Measurements from ENCODE around the gene OOEP.
"Not testable (repeated sequence)": the region's sequence is repeated elsewhere in the genome, so short reads cannot be mapped to it uniquely, and the experiment has no call there.

Gene OOEP

DNA sequence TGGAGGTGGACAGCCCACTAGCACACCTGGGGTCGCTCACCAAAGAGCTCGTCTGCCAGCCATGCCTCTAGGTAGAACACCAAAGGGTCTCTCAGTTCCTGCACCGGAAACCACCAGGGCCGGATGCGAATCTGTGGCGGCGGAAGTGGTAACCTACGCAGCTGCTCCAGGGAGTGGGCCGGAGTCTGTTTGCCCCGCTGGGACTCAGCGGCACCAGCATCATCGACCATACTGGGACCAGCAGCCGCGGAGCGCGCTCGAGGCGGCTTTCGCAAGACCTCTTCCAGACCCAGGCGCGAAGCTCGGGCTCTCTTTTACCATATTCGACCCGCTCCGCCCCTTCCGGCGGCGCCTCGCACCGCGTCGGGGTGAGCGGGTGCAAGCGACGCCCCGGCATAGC lies at the start of gene OOEP:
Gene OOEP, minus strand, starts transcription at position 335 of the 400 bp plus-strand sequence. Its CDS starts 105 bp downstream, at position 230.
- DNase-seq = no peak

DNA sequence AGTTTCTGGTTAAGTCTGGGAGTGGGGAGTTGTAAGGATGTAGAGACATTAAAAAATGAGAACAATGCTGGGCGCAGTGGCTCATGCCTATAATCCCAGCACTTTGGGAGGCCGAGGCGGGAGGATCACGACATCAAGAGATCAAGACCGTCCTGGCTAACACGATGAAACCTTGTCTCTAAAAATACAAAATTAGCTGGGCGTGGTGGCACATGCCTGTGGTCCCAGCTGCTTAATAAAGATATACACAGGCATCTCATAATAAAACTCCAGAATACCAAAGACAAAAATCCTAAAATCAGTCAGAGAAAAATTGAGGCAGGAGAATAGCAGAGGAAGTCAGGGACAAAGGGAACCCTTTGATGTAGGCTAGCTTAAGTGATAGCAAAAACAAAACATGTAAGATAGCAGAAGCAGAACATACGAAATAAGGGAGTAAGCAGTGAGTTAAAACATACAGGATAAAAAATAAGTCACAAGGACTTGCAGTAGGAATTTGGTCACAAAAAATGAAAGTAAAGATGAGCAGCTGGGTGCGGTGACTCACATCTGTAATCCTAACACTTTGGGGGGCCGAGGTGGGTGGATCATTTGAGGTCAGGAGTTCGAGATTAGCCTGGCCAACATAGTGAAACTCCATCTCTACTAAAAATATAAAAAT lies 48.5 kb upstream of the OOEP start:
- DNase-seq = no peak

DNA sequence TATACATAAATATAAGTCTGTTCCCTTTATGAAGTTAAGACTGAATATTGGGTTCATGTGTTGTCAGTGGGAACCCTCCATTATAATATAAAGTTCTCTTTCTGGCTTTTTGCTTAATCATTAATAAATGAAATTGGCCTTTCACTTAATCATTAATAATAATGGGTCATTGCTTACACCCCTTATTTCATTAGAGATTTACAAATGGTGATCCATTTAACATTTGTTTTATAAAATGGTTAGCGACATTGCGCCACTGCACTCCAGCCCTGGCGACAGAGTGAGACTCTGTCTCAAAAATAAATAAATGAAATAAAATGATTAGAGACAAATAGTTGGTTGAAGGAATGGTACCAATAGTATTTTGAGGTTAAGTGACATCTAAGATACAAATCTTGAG lies 43.4 kb upstream of the OOEP start:
- no peak for DNase-seq

DNA sequence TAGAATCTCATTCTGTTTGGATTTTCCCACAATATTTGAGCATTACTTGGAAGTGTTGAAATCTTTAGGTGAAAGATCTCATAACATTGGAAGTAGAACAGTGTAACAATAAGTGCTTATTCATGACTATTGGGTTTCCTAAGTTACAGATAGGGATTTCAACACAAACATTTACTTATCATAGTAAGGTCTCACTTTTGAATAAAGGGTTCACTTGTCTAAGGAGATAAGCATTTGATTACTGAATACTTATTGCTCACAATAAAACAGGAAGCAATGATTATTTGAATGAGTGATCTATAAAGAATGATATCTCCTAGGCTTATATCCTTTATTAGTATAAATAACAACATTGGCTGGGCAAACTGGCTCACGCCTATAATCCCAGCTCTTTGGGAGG lies 39.7 kb upstream of the OOEP start:
- no peak for DNase-seq

DNA sequence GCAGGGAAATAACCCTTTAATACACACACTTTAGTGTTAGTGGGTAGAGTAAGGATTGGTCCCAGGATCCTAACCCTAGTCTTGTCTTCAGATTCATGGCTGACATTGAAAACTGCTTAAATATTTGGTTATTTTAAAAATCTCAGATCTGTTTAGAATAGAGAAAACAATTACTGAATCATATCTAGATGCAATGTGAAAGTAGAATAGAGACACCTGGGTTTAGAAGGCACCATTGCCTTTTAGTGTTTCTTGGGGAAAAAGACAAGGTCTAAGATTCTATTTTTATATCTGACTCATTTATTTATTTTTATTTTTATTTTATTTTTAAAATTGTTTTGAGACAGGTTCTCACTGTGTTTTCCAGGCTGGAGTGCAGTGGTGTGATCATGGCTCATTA lies 31.0 kb upstream of the OOEP start:
- no peak for DNase-seq

DNA sequence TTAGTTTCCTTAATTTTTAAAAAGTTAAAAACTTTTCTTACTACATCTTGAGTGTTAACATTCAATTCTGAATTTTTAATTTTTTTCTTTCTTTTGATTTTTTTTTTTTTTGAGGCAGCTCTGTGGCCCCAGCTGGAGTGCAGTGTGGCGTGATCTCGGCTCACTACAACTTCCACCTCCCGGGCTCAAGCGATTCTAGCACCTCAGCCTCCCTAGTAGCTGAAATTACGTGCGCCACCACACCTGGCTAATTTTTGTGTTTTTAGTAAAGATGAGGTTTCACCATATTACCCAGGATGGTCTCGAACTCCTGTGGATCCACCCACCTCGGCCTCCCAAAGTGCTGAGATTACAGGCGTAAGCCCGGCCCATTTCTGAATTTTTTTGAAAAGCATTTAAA lies 26.2 kb upstream of the OOEP start:
- DNase-seq = no peak

DNA sequence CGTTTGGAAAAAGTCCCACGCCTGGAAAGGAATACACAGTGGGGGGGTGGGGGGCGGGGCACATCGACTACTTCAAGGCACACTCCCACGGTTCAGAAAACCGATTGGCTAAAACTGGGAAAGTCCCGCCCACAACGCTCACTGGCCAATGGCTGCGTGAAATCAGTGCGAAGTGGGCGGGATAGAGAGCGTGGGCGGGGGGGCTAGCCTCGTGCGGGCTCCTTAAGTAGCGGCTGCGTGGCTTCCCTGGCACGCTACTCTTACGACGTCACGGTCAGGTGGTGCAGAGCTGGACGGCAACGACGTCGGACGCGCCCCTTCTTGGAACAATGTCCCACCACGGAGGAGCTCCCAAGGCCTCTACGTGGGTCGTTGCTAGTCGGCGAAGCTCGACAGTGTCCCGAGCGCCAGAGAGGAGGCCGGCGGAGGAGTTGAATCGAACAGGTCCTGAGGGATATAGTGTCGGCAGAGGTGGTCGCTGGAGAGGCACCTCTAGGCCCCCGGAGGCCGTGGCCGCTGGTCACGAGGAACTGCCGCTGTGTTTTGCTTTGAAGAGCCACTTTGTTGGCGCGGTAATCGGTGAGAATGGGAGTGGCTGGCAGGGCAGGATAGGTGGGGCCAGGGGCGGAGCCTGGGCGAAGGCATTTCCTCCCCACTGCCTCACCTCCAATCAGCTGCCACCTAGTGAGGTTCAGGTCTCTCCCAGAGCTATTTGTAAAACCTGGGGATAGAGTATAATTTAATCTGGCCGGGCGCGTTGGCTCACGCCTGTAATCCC lies 25.1 kb upstream of the OOEP start, which contains the start of gene DDX43:
Gene DDX43, plus strand, starts transcription at position 252 of the 778 bp plus-strand sequence. Its CDS starts 78 bp downstream, at position 330.
- DNase-seq = no peak

DNA sequence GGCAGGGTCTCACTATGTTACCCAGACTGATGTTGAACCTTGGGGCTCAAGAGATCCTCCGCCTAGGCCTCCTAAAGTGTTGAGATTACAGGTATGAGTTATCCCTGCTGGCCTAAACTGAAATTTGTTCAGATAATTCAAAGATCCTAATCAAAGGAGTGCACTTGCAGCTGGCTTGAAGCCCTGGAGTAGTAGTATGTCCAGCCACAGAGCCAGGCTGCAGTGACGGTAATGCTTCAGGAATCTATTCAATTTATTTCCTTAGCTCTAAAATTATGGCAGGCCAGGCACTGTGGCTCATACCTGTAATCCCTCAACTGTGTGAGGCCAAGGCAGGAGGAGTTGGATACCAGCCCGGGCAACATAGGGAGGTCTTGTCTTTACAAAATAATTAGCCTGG lies 23.6 kb upstream of the OOEP start:
- DNase-seq = no peak

DNA sequence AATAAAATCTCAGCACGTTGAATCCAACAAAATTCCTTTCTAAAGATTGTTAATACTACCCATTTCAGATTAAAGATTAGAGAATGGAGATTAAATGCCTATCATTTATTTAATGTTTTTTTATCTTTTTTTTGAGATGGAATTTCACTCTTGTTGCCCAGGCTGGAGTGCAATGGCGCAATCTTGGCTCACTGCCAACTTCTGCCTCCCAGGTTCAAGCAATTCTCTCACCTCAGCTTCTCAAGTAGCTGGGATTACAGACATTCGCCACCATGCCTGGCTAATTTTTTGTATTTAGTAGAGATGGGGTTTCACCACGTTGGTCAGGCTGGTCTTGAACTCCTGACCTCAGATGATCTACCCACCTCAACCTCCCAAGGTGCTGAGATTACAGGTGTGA lies 22.5 kb upstream of the OOEP start:
- not testable (repeated sequence) for DNase-seq

DNA sequence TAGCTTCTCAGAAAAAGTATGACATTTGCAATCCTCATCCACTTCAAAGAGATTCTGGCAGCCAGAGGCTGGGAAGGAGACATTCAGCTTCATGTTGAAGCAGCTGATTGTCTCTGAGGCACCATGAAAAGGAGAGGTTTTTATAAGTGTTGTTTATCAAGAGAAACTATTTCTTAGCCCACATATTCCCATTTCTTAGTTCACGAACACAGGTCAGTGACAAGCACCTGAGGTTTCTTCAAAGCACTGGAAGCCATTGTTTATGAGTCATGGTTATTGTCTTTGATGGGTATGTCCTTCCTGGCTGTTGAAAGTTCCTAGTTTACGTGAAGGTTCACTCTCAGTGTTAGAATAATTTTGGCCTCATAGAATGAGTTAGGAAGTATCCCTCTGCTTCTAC lies 22.0 kb upstream of the OOEP start:
- DNase-seq = no peak

DNA sequence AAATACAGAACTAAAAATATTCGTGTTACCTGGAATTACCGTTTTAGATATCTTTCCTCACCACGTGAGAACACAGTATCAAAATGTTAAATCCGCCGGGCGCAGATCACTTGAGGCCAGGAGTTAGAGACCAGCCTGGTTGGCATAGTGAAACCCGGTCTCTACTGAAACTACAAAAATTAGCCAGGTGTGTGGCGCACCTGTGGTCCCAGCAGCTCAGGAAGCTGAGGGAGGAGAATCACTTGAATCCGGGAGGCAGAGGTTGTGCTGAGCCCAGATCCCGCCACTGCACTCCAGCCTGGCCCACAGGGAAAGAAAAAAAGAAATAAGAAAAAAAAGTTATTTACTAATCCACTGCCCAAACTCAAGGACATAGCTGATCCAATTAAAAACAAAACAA lies 20.2 kb upstream of the OOEP start:
- no peak for DNase-seq

DNA sequence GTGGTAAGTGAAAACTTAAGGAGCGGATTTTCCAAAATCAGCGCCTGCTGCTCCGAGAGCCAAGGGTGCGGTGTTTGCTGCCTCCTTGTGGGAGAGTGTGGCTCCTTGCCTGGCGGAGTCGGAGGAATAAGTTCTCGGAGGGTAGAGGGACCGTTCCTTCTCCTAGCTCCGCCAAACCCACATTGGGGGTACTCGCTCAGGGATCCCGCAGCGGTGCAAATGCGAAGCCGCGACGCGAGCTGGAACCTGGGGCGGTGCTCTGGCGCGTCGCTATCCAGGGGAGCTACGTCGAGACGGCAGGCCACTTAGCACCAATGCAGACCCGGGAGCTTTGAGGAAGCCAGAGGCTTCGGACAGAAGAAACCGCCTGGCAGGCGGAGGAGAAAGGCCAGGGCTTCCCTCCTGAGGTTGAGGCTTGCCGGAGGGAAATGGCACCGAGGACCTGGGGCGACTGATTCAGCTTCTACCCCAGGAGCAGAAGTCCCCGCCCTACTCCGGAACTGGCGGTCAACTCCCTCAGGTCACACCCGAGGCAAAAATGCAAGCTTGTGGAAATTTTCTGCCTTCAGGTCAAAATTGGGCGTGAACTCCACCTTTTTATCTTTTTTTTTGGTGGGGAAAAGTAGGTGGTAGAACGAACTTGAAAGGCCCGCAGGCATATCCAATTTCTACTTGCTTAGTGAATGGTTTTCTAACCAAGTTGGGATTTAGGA lies 19.3 kb upstream of the OOEP start:
- DNase-seq = no peak

DNA sequence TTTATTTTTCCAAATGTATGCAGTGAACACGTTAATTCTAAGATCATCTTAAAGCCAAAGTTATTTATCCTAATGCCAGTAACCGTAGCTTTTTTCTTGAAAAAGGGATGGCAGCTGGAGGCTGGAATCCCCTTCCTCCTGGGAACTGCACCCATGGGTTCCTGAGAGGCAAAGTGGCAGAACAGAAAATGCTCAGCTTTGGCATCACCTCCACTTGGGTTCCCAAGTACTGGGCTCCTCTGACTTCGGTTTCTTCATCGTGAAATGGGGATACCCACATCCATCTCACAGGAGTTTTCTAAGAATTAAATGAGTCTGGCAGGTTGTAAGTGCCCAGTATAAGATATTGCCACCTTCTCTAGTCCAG lies 18.7 kb upstream of the OOEP start:
- no peak for DNase-seq

DNA sequence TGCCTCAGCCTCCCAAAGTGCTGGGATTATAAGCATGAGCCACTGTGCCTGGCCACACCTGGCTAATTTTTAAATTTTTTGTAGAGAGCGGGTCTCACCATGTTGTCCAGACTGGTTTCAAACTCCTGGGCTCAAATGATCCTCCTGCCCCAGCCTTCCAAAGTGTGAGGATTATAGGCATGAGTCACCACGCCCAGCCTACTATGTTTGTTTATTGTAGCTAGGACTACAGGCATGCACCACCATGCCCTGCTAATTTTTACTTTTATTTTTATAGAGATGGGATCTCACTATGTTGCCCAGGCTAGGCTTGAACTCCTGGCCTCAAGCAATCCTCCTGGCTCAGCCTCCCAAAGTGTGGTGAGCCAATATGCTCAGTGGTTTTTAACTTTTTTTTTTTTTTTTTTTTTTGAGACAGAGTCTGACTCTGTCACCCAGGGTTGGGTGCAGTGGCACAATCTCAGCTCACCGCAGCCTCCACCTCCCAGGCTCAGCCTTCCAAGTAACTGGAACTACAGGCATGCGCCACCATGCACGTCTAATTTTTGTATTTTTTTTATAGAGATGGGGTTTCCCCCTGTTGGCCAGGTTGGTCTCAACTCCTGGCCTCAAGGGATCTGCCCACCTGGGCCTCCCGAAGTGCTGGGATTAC lies 12.9 kb upstream of the OOEP start:
- no peak for DNase-seq

DNA sequence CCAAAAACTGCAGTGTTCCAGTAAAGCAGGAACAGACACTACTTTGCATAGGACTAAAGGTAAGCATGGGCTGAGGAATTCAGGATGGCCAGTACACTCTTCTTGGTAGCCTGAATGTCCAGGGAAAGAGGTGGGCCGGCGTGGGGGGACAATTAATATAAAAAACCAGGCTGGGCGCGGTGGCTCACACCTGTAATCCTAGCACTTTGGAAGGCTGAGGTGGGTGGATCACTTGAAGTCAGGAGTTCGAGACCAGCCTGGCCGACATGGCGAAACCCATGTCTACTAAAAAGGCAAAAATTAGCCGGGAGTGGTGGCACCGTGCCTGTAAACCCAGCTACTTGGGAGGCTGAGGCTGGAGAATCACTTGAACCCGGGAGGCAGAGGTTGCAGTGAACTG lies 11.8 kb upstream of the OOEP start:
- DNase-seq = not testable (repeated sequence)

DNA sequence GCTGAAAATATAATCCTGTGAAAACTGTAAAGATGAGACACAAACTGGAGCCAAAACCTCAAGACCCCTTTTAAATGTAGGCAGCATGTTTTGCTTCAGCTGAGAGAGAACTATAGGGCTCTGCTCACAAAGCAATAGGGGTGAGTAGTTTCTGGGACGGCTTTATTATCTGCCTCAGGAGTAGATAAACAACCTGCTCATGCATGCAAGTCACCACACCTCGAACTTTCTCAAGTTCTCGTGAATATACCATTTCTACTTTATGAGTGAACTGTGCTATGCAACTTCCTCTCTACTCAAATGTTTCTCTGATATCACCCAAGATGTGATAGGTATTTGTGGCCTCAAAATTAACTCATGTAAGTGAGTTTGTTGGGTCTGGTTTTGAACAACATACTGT lies 7.5 kb upstream of the OOEP start:
- DNase-seq = no peak

DNA sequence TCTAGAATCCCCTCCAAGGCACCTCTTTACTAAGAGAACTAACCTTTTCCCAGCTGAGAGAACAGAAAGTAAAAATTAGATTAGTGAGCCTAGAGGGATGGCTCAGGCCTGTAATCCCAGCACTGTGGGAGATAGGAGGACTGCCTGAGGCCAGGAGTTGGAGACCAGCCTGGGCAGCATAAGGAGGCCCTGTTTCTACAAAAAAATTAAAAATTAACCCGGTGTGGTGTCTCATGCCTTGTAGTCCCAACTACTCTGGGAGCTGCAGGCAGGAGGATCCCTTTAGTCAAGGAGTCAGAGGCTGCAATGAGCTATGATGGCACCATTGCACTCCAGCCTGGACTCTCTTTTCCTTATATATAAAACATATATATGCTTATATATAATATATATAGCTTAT lies 5.5 kb upstream of the OOEP start:
- DNase-seq = no peak

DNA sequence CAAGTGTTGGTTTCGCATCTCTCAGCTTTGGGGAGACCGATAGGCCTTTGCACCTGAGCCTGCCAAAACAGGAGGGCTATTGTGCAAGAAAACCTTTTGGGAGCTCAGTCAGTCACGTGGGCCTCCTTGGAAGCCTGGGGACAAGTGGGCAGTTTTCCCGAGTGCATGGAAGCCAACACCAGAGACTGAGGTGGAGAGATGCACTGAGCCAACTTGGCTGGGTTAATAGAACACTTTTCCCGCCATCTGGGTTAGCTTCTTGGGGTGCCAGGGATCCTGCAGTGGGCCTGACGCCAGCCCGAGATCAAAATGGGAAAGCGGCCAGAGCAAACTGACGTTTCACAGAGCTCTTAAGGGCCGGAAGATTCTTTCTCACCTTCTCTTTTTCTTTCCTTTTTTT lies 2.8 kb upstream of the OOEP start:
- DNase-seq = no peak

DNA sequence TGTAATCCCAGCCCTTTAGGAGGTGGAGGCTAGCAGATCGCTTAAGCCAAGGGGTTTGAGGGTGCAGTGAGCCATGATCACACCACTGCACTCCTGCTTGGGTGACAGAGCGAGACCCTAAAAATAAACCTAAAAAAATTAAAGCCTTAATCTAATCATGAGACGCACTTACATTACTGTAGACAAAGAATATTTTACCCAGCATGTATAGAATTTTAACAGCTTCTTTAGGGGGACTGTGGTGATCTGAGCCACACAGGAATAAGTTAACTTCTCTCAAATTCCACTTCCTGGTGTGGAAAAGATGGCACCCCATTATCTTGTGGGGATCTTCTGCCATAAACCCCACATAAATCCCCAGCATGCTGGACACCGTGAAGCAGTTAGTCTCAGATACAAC lies 2.3 kb upstream of the OOEP start:
- no peak for DNase-seq

DNA sequence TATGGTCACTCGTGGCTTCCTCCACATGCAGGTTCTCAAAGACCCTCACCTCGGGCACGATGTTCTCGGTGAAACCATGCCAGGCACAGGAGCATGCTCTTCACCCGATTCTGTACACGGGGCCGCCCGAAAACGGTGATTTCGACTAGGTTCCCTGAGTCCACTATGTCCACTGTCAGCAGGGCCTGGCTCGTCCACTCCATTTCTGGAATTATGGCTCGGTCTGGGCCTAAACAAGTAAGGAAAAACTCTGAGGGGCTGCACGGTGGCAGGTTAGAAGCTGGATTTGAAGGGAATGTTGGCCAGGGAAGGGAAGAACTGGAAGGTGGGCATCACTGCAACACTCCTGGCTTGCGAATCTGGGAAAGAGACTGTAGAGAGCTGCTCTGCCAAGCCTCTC lies 540 bp downstream of the OOEP start:
- no peak for DNase-seq

DNA sequence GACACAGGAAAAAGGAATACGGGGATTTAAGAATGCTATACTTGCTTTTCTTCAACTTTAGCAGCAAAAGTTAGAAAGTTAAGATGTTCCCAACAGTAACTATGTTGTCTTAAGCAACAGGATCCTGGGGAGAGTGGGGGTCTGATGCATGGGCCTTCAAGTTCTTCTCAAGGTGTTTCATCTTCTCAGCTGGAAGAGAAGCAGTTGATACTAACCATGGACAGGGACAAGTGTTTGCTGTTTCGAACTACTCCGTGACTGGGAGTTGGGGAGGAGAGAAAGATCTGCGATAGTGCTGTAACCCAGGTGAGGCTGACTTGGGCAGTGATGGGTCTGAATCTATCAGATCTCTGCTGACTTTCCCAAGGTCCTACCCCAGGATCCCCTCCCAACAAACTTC lies 1.0 kb downstream of the OOEP start:
- DNase-seq = no peak

DNA sequence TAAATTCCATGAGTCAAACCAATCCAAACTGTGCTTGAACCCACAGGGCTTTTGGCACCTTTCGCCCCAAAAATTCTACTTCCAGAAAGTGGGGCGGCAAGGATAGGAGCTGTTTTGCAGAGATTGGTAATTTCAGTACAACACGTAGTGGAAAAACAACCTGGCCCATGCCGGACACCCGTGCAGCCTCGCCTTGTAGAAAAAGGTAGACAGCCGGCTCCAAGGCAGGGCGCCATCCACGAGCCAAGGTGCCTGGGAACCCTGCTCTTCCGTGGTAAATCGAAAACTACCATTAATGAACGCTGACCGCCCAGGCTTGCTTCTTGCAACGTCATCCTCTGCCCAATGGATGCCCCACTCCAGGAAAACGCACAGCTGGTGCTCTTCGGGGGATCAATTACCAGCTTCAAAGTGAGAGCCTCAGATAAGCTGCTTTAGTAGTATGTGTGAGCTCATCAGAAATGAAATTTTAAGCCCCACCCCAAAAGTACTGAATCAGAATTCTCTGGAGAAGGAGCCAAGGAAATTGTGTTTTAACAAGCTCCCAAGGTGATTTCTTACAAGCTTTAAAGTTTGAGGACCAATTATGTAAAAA lies 1.8 kb downstream of the OOEP start:
- no peak for DNase-seq

DNA sequence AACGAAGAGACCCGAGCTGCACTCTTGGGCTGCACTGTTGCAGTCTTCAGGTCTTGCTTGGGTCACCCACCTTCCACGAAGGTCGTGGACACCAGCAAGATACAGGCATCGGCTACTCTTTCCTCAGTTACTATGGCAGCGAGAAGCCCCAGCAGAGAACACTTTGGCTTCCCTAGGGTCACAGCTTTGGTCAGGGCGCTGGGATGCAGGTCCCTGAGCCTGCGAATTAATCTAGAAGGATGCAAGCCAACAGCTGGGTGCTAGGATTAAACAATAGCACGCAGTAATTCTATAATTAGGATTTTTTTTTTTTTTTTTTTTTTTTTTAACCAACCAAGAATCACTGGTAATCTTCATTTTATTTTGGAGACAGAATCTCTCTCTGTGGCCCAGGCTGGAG lies 5.1 kb downstream of the OOEP start:
- no peak for DNase-seq
